ENCODE data around the gene FNBP1L. TPM values are rescaled to one million over a fixed set of nuclear protein-coding genes. Genes with fewer than 3 reads are reported as not detected.

FNBP1L gene
- total and polyA plus RNA-seq, 8 donors = 10.1 to 32.4 (median 16.0) TPM

DNA sequence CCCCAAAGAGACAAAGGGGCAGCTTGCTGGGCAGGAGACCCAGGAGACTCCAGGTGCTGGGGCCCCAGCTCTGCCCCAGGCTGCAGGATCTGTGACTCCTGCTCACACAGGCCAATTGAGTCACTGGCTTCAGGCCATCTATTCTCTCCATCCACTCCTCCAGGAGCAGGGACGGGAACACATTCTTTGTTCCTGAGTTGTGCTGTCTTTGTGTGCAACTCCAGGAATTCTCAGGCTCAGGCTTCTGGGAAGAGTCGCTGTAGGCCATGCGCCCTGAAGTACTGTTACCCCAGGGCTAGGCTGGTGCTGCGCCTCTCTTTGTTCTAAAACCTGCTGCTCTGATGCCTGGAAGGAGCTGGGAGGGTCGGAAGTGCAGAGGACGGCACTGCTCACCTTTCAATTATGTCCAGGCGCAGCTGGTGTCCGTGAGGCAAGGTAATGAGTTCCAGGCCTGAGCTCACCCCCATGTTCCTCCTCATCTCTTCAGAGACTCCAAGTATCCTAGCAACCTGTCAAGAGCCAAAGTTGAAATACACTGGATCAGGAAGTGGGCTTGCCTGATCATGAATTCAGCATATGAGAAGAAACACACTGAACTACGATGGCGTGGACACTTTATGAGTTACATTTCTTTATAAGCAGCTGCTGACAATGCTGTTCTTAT, 127.8 kb downstream of the FNBP1L start:
- Histone ChIP-seq H3K27me3 (no peaks in the 10 kb centered on the region), H3K36me3 (no peaks in the 10 kb centered on the region), H3K4me3 (no peak overlapping the region), H3K27ac (peak overlapping the region in 1 of 4 donors; percentile 12), H3K4me1 (peaks cover 4 to 15% (median 10%) of the 10 kb centered on the region in 3 donors), H3K9me3 (no peaks in the 10 kb centered on the region)
- peak in 2 of 4 donors; percentile 52 to 54 for ATAC-seq
- TF ChIP-seq, protein P1, sequence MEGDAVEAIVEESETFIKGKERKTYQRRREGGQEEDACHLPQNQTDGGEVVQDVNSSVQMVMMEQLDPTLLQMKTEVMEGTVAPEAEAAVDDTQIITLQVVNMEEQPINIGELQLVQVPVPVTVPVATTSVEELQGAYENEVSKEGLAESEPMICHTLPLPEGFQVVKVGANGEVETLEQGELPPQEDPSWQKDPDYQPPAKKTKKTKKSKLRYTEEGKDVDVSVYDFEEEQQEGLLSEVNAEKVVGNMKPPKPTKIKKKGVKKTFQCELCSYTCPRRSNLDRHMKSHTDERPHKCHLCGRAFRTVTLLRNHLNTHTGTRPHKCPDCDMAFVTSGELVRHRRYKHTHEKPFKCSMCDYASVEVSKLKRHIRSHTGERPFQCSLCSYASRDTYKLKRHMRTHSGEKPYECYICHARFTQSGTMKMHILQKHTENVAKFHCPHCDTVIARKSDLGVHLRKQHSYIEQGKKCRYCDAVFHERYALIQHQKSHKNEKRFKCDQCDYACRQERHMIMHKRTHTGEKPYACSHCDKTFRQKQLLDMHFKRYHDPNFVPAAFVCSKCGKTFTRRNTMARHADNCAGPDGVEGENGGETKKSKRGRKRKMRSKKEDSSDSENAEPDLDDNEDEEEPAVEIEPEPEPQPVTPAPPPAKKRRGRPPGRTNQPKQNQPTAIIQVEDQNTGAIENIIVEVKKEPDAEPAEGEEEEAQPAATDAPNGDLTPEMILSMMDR (IDR thresholded peaks at IDR 0.05) = no peak
- intact Hi-C loops (cut with DNase I) = no loop called here
- no peak for DNase-seq
- no peak for FAIRE-seq
- WGBS, 2 donors = 90% methylated on average over 10 of the region's 10 CpGs

DNA sequence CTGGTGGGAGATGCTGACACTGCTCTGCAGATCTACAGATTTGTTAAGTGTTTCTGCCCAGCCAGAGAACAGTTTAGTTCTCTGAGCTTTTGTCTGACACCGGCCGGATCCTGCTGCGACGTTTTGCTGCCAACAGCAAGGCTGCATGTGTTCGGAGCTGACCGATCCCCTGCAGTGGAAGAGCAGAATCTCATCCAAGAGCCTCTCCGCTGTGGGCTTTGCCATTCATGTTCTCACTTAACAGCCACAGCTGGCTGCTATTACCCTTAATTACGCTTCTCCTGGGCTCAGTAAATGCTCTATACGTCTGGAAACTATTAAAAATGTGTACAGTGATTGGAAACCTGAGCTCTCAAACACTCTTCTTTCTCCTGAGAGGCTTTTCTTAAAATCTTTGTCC, 128.4 kb downstream of the FNBP1L start:
- H3K4me3 ChIP-seq = no peak overlapping the region
- peaks cover 4 to 15% (median 10%) of the 10 kb centered on the region in 3 donors for H3K4me1 ChIP-seq
- H3K9me3 ChIP-seq = no peaks in the 10 kb centered on the region
- ATAC-seq (no peak), FAIRE-seq (no peak), DNase-seq (no peak)
- H3K36me3 ChIP-seq = no peaks in the 10 kb centered on the region
- 78 to 91% methylated on average over 9 of the region's 9 CpGs for WGBS, 2 donors
- H3K27me3 ChIP-seq = no peaks in the 10 kb centered on the region
- H3K27ac ChIP-seq = no peak overlapping the region
- TF ChIP-seq, protein P1 (IDR thresholded peaks at IDR 0.05) = no peak
- intact Hi-C loops (cut with DNase I) = no loop called here

DNA sequence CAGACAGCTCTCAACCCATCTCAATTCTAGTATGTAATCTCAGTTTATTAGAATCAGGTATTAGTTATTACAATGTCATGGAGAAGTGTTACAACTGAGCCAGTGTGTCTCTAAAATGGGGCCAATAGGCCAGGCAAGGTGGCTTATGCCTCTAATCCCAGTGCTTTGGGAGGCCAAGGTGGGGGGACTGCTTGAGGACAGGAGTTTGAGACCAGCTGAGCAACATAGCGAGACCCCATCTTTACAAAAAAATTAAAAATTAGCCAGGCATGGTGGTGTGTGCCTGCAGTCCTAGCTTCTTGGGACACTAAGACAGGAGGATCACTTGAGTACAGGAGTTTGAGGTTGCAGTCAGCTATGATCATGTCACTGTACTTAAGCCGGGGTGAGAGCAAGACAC, 128.8 kb downstream of the FNBP1L start:
- TF ChIP-seq, protein P1 (IDR thresholded peaks at IDR 0.05) = no peak
- intact Hi-C loops (cut with DNase I) = no loop called here
- no peaks in the 10 kb centered on the region for H3K27me3 ChIP-seq

DNA sequence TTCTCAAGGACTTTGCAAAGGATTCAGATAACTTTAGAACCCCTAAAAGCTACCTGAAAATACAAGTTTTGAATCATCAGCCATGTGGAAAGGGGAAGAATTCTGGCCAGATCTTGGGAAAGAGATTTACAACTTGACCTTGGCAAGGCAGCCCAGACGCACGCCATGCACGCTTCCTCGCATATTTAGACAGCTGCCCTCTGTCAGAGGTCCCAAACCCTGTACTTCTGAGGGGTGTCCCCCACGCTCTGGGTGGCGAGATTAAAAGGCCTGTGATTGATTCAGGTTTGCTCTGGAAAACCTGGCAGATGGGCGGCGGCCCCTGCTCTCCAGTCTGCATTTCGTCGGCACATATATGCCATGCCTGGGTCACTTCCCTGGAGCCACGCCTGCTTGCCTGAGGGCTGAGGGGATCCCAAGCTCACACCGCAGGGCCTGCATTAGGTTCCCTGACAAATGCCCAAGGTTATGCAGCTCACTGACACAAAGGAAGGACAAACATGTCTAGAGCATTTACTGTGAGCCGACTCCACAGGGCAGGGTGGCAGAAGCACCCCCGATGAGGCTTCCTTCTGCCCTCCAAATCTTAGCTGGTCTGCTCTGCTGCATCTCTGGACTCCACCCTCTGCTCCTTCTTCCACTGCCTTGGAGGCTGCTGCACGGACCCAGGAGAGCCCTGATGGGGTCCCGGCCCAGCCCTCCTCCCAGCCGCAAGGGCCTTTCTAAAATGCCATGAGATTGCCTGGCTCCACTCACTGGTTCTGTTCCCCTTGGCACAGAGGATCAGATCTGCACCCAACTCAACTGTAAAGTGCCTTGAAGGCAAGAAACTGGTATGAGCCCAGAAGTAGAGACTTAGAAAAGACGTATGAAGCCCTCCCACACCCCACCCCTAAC, 129.9 kb downstream of the FNBP1L start:
- Histone ChIP-seq H3K27ac (no peak overlapping the region), H3K36me3 (no peaks in the 10 kb centered on the region), H3K4me3 (no peak overlapping the region), H3K9me3 (no peaks in the 10 kb centered on the region), H3K4me1 (peaks cover 4 to 15% (median 10%) of the 10 kb centered on the region in 3 donors), H3K27me3 (no peaks in the 10 kb centered on the region)
- FAIRE-seq (no peak), DNase-seq (no peak), ATAC-seq (peak in 1 of 4 donors; percentile 2)
- WGBS, 2 donors = 59 to 63% methylated on average over 18 of the region's 18 CpGs
- intact Hi-C loops (cut with DNase I) = no loop called here
- TF ChIP-seq, protein P1 (IDR thresholded peaks at IDR 0.05) = no peak

More for the DNA sequence above, 128.8 kb downstream of the FNBP1L start:
- DNase-seq = no peak
- no peak for FAIRE-seq
- H3K4me1 ChIP-seq = peaks cover 4 to 15% (median 10%) of the 10 kb centered on the region in 3 donors
- no peak overlapping the region for H3K4me3 ChIP-seq
- no peak for ATAC-seq
- 97 to 99% methylated on average over 2 of the region's 2 CpGs for WGBS, 2 donors
- no peaks in the 10 kb centered on the region for H3K9me3 ChIP-seq
- no peak overlapping the region for H3K27ac ChIP-seq
- H3K36me3 ChIP-seq = no peaks in the 10 kb centered on the region

All from pancreas (tissue), 10 donors.